GM21825 (cell line): ENCODE results near the gene SIL1.
"Not testable (repeated sequence)": the region's sequence is repeated elsewhere in the genome, so short reads cannot be mapped to it uniquely, and the experiment has no call there.

Experiments used
- ATAC-seq: cut with Tn5 transposase; IDR thresholded peaks from one replicate; pipeline ENCODE4 v1.9.1; 2021; ENCODE audit warnings: mild to moderate bottlenecking, moderate library complexity; ENCODE audit not compliant: unreplicated experiment

The SIL1 gene

GRCh38 chr5:139177809-139178588 is 20.2 kb downstream of the SIL1 start:
- peak; percentile 60 for ATAC-seq

- ATAC-seq: not testable (repeated sequence)
These were observed 20.9 kb downstream of the SIL1 start for GRCh38 chr5:139177281-139177680.

GRCh38 chr5:139174382-139174781 is 23.8 kb downstream of the SIL1 start:
- ATAC-seq: not testable (repeated sequence)

GRCh38 chr5:139171779-139172404 is 26.3 kb downstream of the SIL1 start:
- no peak for ATAC-seq

GRCh38 chr5:139167952-139168720 is 30.0 kb downstream of the SIL1 start:
- no peak for ATAC-seq

- ATAC-seq: no peak
These were observed 30.6 kb downstream of the SIL1 start for GRCh38 chr5:139167533-139167932.

GRCh38 chr5:139167063-139167462 is 31.1 kb downstream of the SIL1 start:
- ATAC-seq: no peak

- not testable (repeated sequence) for ATAC-seq
These were observed 33.3 kb downstream of the SIL1 start for GRCh38 chr5:139164897-139165296.

GRCh38 chr5:139164020-139164419 is 34.1 kb downstream of the SIL1 start:
- ATAC-seq: no peak

- ATAC-seq: no peak
These were observed 35.7 kb downstream of the SIL1 start for GRCh38 chr5:139162448-139162847.

- ATAC-seq: no peak
These were observed 39.4 kb downstream of the SIL1 start for GRCh38 chr5:139158791-139159190.

GRCh38 chr5:139157556-139157955 is 40.6 kb downstream of the SIL1 start:
- ATAC-seq: no peak

GRCh38 chr5:139156814-139157213 is 41.4 kb downstream of the SIL1 start:
- ATAC-seq: no peak

- ATAC-seq: no peak
These were observed 42.8 kb downstream of the SIL1 start for GRCh38 chr5:139155333-139155732.

- no peak for ATAC-seq
These were observed 46.3 kb downstream of the SIL1 start for GRCh38 chr5:139151902-139152301.

- ATAC-seq: no peak
These were observed 47.7 kb downstream of the SIL1 start for GRCh38 chr5:139150367-139150999.

- ATAC-seq: no peak
These were observed 48.5 kb downstream of the SIL1 start for GRCh38 chr5:139149477-139150199.

GRCh38 chr5:139148986-139149385 is 49.2 kb downstream of the SIL1 start:
- ATAC-seq: no peak

- no peak for ATAC-seq
These were observed 49.9 kb downstream of the SIL1 start for GRCh38 chr5:139148306-139148705.

- ATAC-seq: no peak
These were observed 50.6 kb downstream of the SIL1 start for GRCh38 chr5:139147483-139148087.
